DND-41 (cell line): ENCODE data around the gene TNS3.

Experiments used
- ATAC-seq: fragments of 200-7000 bp; cut with Tn5 transposase; 3 replicates; pipeline ENCODE4 v1.9.1; 2021; ENCODE audit warnings: low read depth; ENCODE audit not compliant: insufficient read depth
- DNase-seq: peaks from one replicate; pipeline ENCODE4 v3.0.0-alpha.2; 2020
- H2AFZ ChIP-seq: 2 replicates; pipeline ENCODE4 v1.6.0; 2012; ENCODE audit warnings: low read depth, low read length
- H3K27ac ChIP-seq: 2 replicates; pipeline ENCODE4 v1.5.1; 2012; ENCODE audit warnings: low read length, inconsistent platforms
- H3K27me3 ChIP-seq: fragments of 200-600 bp; sonication (generic); 2 replicates; pipeline ENCODE4 v1.6.0; 2012; ENCODE audit warnings: low read length, mild to moderate bottlenecking, inconsistent platforms; ENCODE audit not compliant: insufficient read depth, poor library complexity
- H3K36me3 ChIP-seq: 2 replicates; pipeline ENCODE4 v1.5.1; 2012; ENCODE audit warnings: low read length, inconsistent platforms; ENCODE audit not compliant: insufficient read depth
- H3K4me1 ChIP-seq: 2 replicates; pipeline ENCODE4 v1.5.1; 2012; ENCODE audit warnings: mild to moderate bottlenecking, low read length; ENCODE audit not compliant: insufficient read depth
- H3K4me2 ChIP-seq: 2 replicates; pipeline ENCODE4 v1.6.0; 2012; ENCODE audit warnings: mild to moderate bottlenecking, moderate library complexity, low read length, inconsistent platforms; ENCODE audit not compliant: insufficient read depth
- H3K4me3 ChIP-seq, 2 experiments: fragments of 200-600 bp in 1 of 2; shearing (Covaris generic) in 1 of 2; 2 replicates each; pipeline ENCODE4 v1.5.1; 2012 to 2016; ENCODE audit warnings: inconsistent platforms in 2 of 2, low read length in 2 of 2, mild to moderate bottlenecking in 2 of 2, low read depth in 1 of 2, moderate library complexity in 1 of 2
- H3K79me2 ChIP-seq: 2 replicates; pipeline ENCODE4 v1.6.0; 2012; ENCODE audit warnings: low read length, inconsistent platforms; ENCODE audit not compliant: insufficient read depth
- H3K9ac ChIP-seq: 2 replicates; pipeline ENCODE4 v1.6.0; 2012; ENCODE audit warnings: low read depth, mild to moderate bottlenecking, inconsistent platforms, low read length, moderate library complexity
- H3K9me3 ChIP-seq: 2 replicates; pipeline ENCODE4 v1.5.1; 2012; ENCODE audit warnings: low read length, moderate library complexity, mild to moderate bottlenecking, inconsistent platforms; ENCODE audit not compliant: insufficient read depth, severe bottlenecking
- H4K20me1 ChIP-seq: 2 replicates; pipeline ENCODE4 v1.6.0; 2012; ENCODE audit warnings: low read length; ENCODE audit not compliant: insufficient read depth
- EZH2 ChIP-seq: IDR thresholded peaks from 3 replicates; pipeline ENCODE4 v1.6.1; 2012; ENCODE audit warnings: borderline replicate concordance, low read depth, mild to moderate bottlenecking, moderate library complexity, low read length, inconsistent platforms; ENCODE audit not compliant: severe bottlenecking
- TF ChIP-seq, protein P1 (sequence below): IDR thresholded peaks from 2 replicates; pipeline ENCODE4 v1.5.1; 2012; ENCODE audit warnings: borderline replicate concordance, low read length, moderate library complexity, mild to moderate bottlenecking; ENCODE audit not compliant: poor library complexity, severe bottlenecking; ENCODE audit errors: extremely low read depth

TNS3 gene

DNA sequence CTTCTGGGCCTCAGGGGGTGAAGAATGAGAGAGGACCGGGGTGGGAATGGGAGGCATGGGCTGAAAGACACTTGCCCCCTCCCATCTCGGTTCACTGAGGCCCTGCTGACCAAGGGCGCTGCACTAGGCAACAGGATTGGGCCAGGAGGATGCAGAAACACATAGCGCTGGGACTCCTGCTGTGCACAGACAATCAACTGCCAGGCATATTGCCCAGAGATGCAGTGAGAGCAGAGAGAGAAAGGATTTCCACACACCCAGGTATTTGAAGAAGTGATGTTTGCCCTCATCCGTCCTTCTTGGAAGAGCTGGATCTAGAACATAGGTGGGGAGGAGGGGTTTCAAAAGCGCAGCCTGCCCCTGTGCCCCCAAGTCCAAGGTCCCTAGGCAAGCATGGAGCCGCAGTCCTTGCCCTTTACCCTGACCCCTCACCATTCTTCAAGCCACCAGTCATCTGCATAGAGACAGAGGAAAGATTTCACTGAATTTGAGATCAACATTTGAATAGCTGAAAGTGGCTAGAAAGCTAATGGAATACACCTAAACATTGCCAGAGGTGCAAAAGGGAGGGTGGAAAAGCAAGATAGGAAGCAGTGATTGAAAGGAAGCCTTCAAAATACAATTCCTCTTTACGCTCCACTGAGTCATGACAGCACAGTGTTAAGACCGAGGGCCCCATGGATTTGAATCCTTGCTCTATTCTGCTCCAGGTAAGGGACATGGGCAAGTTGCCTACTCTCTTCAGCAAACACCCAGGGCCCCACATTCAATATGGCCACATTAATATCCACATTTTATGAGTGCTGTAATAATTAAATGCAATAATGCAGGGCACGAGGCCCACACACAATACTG lies 44.2 kb upstream of the TNS3 start:
- Histone ChIP-seq H3K36me3 (no peaks in the 10 kb centered on the region), H4K20me1 (no peaks in the 10 kb centered on the region), H3K27ac (no peak overlapping the region), H3K27me3 (no peaks in the 10 kb centered on the region), H3K4me2 (no peak overlapping the region), H3K4me3 (no peak overlapping the region), H3K9ac (no peak overlapping the region), H2AFZ (no peak overlapping the region), H3K9me3 (peaks cover 6% of the 10 kb centered on the region), H3K79me2 (no peaks in the 10 kb centered on the region), H3K4me1 (no peaks in the 10 kb centered on the region)
- no peak for DNase-seq
- TF ChIP-seq, protein P1, sequence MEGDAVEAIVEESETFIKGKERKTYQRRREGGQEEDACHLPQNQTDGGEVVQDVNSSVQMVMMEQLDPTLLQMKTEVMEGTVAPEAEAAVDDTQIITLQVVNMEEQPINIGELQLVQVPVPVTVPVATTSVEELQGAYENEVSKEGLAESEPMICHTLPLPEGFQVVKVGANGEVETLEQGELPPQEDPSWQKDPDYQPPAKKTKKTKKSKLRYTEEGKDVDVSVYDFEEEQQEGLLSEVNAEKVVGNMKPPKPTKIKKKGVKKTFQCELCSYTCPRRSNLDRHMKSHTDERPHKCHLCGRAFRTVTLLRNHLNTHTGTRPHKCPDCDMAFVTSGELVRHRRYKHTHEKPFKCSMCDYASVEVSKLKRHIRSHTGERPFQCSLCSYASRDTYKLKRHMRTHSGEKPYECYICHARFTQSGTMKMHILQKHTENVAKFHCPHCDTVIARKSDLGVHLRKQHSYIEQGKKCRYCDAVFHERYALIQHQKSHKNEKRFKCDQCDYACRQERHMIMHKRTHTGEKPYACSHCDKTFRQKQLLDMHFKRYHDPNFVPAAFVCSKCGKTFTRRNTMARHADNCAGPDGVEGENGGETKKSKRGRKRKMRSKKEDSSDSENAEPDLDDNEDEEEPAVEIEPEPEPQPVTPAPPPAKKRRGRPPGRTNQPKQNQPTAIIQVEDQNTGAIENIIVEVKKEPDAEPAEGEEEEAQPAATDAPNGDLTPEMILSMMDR, result no peak
- no peak for TF ChIP-seq EZH2
- no peak for ATAC-seq

DNA sequence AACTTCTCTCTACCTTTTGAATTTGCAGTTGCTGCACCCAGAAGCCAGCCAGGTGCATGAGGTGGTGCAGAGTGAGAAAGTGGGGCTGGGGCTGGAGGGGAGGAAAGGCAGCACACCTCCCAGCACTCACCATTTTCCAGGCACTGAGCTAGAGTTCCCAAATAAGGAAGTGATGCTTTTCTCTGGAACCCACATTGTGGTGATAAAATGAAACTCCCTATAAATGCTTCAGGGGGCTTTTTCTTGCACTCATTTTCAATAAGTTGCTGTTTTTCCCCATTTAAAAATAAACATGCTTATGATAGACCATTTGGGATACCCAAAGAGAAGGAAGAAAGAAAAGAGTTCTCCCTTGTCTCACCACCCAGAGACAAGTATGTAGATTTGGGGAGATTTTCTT lies 42.8 kb upstream of the TNS3 start:
- Histone ChIP-seq H3K4me3 (no peak overlapping the region), H3K27me3 (no peaks in the 10 kb centered on the region), H2AFZ (no peak overlapping the region), H3K4me1 (no peaks in the 10 kb centered on the region), H4K20me1 (no peaks in the 10 kb centered on the region), H3K36me3 (no peaks in the 10 kb centered on the region), H3K9me3 (peaks cover 6% of the 10 kb centered on the region), H3K4me2 (no peak overlapping the region), H3K79me2 (no peaks in the 10 kb centered on the region), H3K9ac (no peak overlapping the region), H3K27ac (no peak overlapping the region)
- DNase-seq, result no peak
- no peak for ATAC-seq
- no peak for TF ChIP-seq EZH2
- TF ChIP-seq, protein P1, result no peak

DNA sequence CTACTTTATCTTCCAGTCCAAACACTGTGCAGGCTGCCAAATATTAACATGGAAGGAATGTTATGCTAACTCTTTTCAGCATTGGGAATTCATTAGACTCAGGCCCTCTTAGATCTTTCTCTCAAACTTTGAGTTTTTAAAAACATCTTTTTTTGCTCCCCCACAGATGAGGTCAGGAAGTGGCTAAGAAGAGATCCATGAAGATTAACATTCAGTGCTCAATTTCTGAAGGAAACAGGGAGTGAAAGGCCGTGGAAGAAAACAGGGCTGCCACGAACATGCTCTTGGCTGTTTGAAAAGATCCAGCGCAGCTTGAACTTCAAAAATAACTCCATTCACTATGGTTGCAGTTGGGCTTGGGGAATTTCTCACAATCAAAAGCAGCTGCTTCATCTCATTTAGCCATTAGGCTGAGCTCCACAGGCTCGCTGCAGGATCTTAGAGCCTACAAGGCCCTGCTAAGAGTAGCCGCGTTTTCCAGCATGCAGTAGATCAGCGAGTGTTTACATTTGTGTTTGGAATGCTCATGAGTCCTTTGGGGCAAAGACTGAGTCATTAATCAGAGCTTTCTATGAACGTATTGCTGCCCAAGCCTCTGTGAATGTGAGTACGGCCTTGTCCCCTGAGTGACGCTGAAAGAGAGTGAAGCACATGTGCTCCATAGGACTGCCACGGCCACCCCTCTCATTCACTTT lies 41.2 kb upstream of the TNS3 start:
- Histone ChIP-seq H2AFZ (no peak overlapping the region), H4K20me1 (no peaks in the 10 kb centered on the region), H3K36me3 (no peaks in the 10 kb centered on the region), H3K27ac (no peak overlapping the region), H3K27me3 (no peaks in the 10 kb centered on the region), H3K4me2 (no peak overlapping the region), H3K9me3 (peaks cover 6% of the 10 kb centered on the region), H3K79me2 (no peaks in the 10 kb centered on the region), H3K4me1 (no peaks in the 10 kb centered on the region), H3K4me3 (no peak overlapping the region), H3K9ac (no peak overlapping the region)
- ATAC-seq (no peak), DNase-seq (no peak)
- TF ChIP-seq EZH2, result no peak
- TF ChIP-seq, protein P1, result no peak
